B cell (primary cell): ENCODE results near the gene MYLK3. TPM values are rescaled to one million over a fixed set of nuclear protein-coding genes. Genes with fewer than 3 reads are reported as not detected.

Experiments
- ATAC-seq: fragments of 200-7000 bp; cut with Tn5 transposase; one replicate; pipeline ENCODE4 v1.10.0; 2021; ENCODE audit warnings: low read depth, mild to moderate bottlenecking, moderate number of reproducible peaks, moderate library complexity
- CTCF ChIA-PET: fragments of 350-600 bp; sonication (Branson Sonifier 250); formaldehyde crosslinking; loops from one replicate; lab custom pipeline; 2021; ENCODE audit warnings: antibody characterized with exemption, inconsistent platforms; lab: Charles Lee
- POLR2A ChIA-PET: fragments of 350-600 bp; sonication (Branson Sonifier 250); formaldehyde crosslinking; loops from one replicate; lab custom pipeline; 2021; ENCODE audit warnings: antibody characterized with exemption; lab: Charles Lee
- DNase-seq: peaks from one replicate; pipeline ENCODE4 v3.0.0; 2013
- H2AFZ ChIP-seq: 2 replicates; pipeline ENCODE4 v1.6.1; 2012; ENCODE audit warnings: mild to moderate bottlenecking, low read depth, low read length; ENCODE audit not compliant: insufficient read depth, poor library complexity, severe bottlenecking
- H3K27ac ChIP-seq, 2 donors: 1 replicate in 1 of 2; 2 replicates in 1 of 2; pipeline ENCODE4 v1.5.1; 2012 to 2013; ENCODE audit warnings: low read length in 2 of 2, mild to moderate bottlenecking in 2 of 2, moderate library complexity in 1 of 2
- H3K27me3 ChIP-seq, 4 experiments: fragments of 200-600 bp in 1 of 4; sonication (generic) in 1 of 4; replicated peaks in 1 of 4; 1 replicate in 2 of 4; 2 replicates in 2 of 4; pipeline versions ENCODE4 v1.6.1 to v1.7.0; 2013 to 2016; ENCODE audit warnings: low read length in 3 of 4, mild to moderate bottlenecking in 2 of 4, mixed read lengths in 1 of 4, moderate library complexity in 1 of 4; ENCODE audit not compliant: insufficient read depth in 4 of 4, control insufficient read depth in 3 of 4; ENCODE audit errors: control extremely low read depth in 1 of 4
- H3K36me3 ChIP-seq, 2 experiments: replicated peaks in 1 of 2; 1 replicate in 1 of 2; 2 replicates in 1 of 2; pipeline versions ENCODE4 v1.6.1 to v1.7.1; 2013; ENCODE audit warnings: low read length in 1 of 2; ENCODE audit not compliant: insufficient read depth in 2 of 2, control insufficient read depth in 1 of 2; ENCODE audit errors: control extremely low read depth in 1 of 2, extremely low read depth in 1 of 2
- H3K4me1 ChIP-seq, 2 donors: fragments of 200-600 bp in 1 of 2; sonication (generic) in 1 of 2; 1 replicate in 1 of 2; 2 replicates in 1 of 2; pipeline versions ENCODE4 v1.5.1 to v1.6.1; 2013 to 2017; ENCODE audit warnings: low read length in 2 of 2; ENCODE audit not compliant: control insufficient read depth in 2 of 2, insufficient read depth in 2 of 2
- H3K4me2 ChIP-seq: replicated peaks from 2 replicates; pipeline ENCODE3; 2012; ENCODE audit warnings: mild to moderate bottlenecking, low read depth, low read length; ENCODE audit not compliant: poor library complexity, severe bottlenecking
- H3K4me3 ChIP-seq, 5 experiments: fragments of 200-600 bp in 1 of 5; sonication (generic) in 1 of 5; 1 replicate in 3 of 5; 2 replicates in 2 of 5; pipeline versions ENCODE4 v1.5.1 to v1.7.0; 2011 to 2016; ENCODE audit warnings: low read length in 4 of 5, mild to moderate bottlenecking in 4 of 5, low read depth in 2 of 5, control low read depth in 1 of 5, moderate library complexity in 1 of 5; ENCODE audit not compliant: insufficient read depth in 1 of 5; ENCODE audit errors: control extremely low read depth in 1 of 5, extremely low read depth in 1 of 5
- H3K79me2 ChIP-seq: fragments of 200-600 bp; sonication (generic); one replicate; pipeline ENCODE4 v1.6.0; 2016; ENCODE audit warnings: low read length; ENCODE audit not compliant: control insufficient read depth, insufficient read depth
- H3K9ac ChIP-seq: fragments of 200-600 bp; sonication (generic); 2 replicates; pipeline ENCODE4 v1.6.1; 2017; ENCODE audit warnings: mild to moderate bottlenecking, low read length, moderate library complexity
- H3K9me3 ChIP-seq, 3 donors: one replicate each; pipeline versions ENCODE4 v1.6.1 to v1.7.1; 2013; ENCODE audit warnings: low read length in 2 of 3; ENCODE audit not compliant: control insufficient read depth in 2 of 3, insufficient read depth in 1 of 3; ENCODE audit errors: control extremely low read depth in 1 of 3
- H4K20me1 ChIP-seq: 2 replicates; pipeline ENCODE4 v1.6.0; 2012; ENCODE audit warnings: mild to moderate bottlenecking, low read length; ENCODE audit not compliant: insufficient read depth, control insufficient read depth, poor library complexity, severe bottlenecking
- H3K27ac Mint-ChIP-seq: one replicate; pipeline ENCODE4 v1.8.0; 2021; ENCODE audit warnings: mixed read lengths
- H3K27me3 Mint-ChIP-seq: one replicate; pipeline ENCODE4 v1.8.0; 2021; ENCODE audit warnings: mixed read lengths
- H3K4me1 Mint-ChIP-seq: one replicate; pipeline ENCODE4 v1.8.0; 2021; ENCODE audit warnings: mixed read lengths
- H3K4me3 Mint-ChIP-seq: one replicate; pipeline ENCODE4 v1.8.0; 2021; ENCODE audit warnings: mixed read lengths
- H3K9me3 Mint-ChIP-seq: one replicate; pipeline ENCODE4 v1.8.0; 2022; ENCODE audit warnings: mixed read lengths; ENCODE audit not compliant: insufficient read depth
- EZH2 ChIP-seq: IDR thresholded peaks from 2 replicates; pipeline ENCODE4 v1.6.1; 2012; ENCODE audit warnings: borderline replicate concordance, low read depth, mild to moderate bottlenecking, moderate library complexity, low read length; ENCODE audit not compliant: insufficient read depth, poor library complexity, severe bottlenecking
- WGBS: methylation state at CpG from one replicate; pipeline ENCODE4 v1.1.5; 2013; ENCODE audit warnings: missing lambda C conversion rate; ENCODE audit not compliant: insufficient coverage; 5-methylcytosine and 5-hydroxymethylcytosine counted together
- intact Hi-C: fragments of 100-400 bp; cut with micrococcal nuclease; formaldehyde crosslinking; loops from one replicate; pipeline ENCODE4 v1.10.0; 2022
- polyA plus RNA-seq: library from polyadenylated mRNA; depleted of rRNA; stranded (reverse); fragments of >200 nt; gene quantifications from 2 replicates; pipeline ENCODE4 v1.2.3, GENCODE V29; 2012
- total RNA-seq, 2 donors: library from RNA; stranded (reverse); fragments of 120-200 nt in 1 of 2; gene quantifications; 1 replicate in 1 of 2; 2 replicates in 1 of 2; pipeline versions ENCODE4 v1.2.3 to v1.2.4, GENCODE V29; 2013 to 2022
- TF ChIP-seq, protein P1 (sequence below): fragments of 200-600 bp; IDR thresholded peaks from one replicate; pipeline ENCODE4 v1.8.0; 2022; ENCODE audit warnings: antibody characterized with exemption, mild to moderate bottlenecking

The MYLK3 gene
- total and polyA plus RNA-seq, 2 donors (not counting 1 experiment from before 2014, with no cell fraction given) = 0.01 to 0.10 TPM

GRCh38 chr16:46789499-46790414 lies 41.6 kb upstream of the MYLK3 start:
- Histone ChIP-seq H4K20me1 (no peaks in the 10 kb centered on the region), H3K4me3 (peak overlapping the region; percentile 21 to 90 (median 66)), H3K9ac (peak overlapping the region; percentile 86), H2AFZ (peak overlapping the region; percentile 98), H3K36me3 (no peaks in the 10 kb centered on the region), H3K4me2 (peak overlapping the region; percentile 93), H3K27ac (peak overlapping the region; percentile 42 to 70), H3K79me2 (peaks cover 4% of the 10 kb centered on the region), H3K9me3 (peaks cover 8 to 21% (median 18%) of the 10 kb centered on the region in 3 donors), H3K27me3 (no peaks in the 10 kb centered on the region), H3K4me1 (peaks cover 36 to 42% of the 10 kb centered on the region in 2 donors)
- Mint-ChIP-seq H3K27me3 (no peaks in the 10 kb centered on the region), H3K27ac (peak overlapping the region; percentile 81), H3K9me3 (peaks cover 10% of the 10 kb centered on the region), H3K4me1 (peaks cover 52% of the 10 kb centered on the region), H3K4me3 (peak overlapping the region; percentile 85)
- ATAC-seq = peak; percentile 94
- TF ChIP-seq, protein P1, sequence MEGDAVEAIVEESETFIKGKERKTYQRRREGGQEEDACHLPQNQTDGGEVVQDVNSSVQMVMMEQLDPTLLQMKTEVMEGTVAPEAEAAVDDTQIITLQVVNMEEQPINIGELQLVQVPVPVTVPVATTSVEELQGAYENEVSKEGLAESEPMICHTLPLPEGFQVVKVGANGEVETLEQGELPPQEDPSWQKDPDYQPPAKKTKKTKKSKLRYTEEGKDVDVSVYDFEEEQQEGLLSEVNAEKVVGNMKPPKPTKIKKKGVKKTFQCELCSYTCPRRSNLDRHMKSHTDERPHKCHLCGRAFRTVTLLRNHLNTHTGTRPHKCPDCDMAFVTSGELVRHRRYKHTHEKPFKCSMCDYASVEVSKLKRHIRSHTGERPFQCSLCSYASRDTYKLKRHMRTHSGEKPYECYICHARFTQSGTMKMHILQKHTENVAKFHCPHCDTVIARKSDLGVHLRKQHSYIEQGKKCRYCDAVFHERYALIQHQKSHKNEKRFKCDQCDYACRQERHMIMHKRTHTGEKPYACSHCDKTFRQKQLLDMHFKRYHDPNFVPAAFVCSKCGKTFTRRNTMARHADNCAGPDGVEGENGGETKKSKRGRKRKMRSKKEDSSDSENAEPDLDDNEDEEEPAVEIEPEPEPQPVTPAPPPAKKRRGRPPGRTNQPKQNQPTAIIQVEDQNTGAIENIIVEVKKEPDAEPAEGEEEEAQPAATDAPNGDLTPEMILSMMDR = no peak
- TF ChIP-seq EZH2 = no peak
- DNase-seq = peak; percentile 89
- CTCF ChIA-PET = interaction anchor here (0.7 to 1.3 kb wide), 9 partner anchors 12 to 123 kb away, joined by 3 to 14 read pairs (median 4); no protein-coding TSS in a partner anchor
- WGBS = 5% methylated on average over 37 of the region's 43 CpGs
- POLR2A ChIA-PET = interaction anchor here (0.6 to 1.4 kb wide), 4 partner anchors 11 to 99 kb away, joined by 3 to 8 read pairs (median 4); partner anchors contain the start of gene C16orf87
- intact Hi-C loops = loop anchor here (1.0 to 5.0 kb wide), 7 partner anchors 21 to 183 kb away; partner anchors contain the start of genes C16orf87, DNAJA2, GPT2 and ORC6
